Common myeloid progenitor, CD34-positive (primary cell): ENCODE results near the gene PALMD.

Experiments
- CTCF ChIA-PET: fragments of 350-600 bp; sonication (Branson Sonifier 250); formaldehyde crosslinking; loops from one replicate; lab custom pipeline; 2021; ENCODE audit warnings: antibody characterized with exemption; lab: Charles Lee
- POLR2A ChIA-PET: fragments of 350-600 bp; sonication (Branson Sonifier 250); formaldehyde crosslinking; loops from one replicate; lab custom pipeline; 2021; ENCODE audit warnings: antibody characterized with exemption; lab: Charles Lee
- DNase-seq, 3 donors: peaks; one replicate each; pipeline versions ENCODE4 v3.0.0 to v3.0.0-alpha.2; 2013
- H3K27ac ChIP-seq, 2 experiments: 1 replicate in 1 of 2; 2 replicates in 1 of 2; pipeline ENCODE4 v1.7.0; 2013; ENCODE audit warnings: inconsistent platforms in 2 of 2, low read length in 2 of 2, mild to moderate bottlenecking in 2 of 2, low read depth in 1 of 2, moderate library complexity in 1 of 2; ENCODE audit not compliant: severe bottlenecking in 2 of 2, insufficient read depth in 1 of 2, poor library complexity in 1 of 2
- H3K27me3 ChIP-seq, 5 experiments: replicated peaks in 2 of 5; 1 replicate in 3 of 5; 2 replicates in 2 of 5; pipeline versions ENCODE4 v1.6.1 to v1.7.0; 2013; ENCODE audit warnings: low read length in 4 of 5, mild to moderate bottlenecking in 2 of 5, moderate library complexity in 2 of 5, inconsistent platforms in 1 of 5; ENCODE audit not compliant: insufficient read depth in 5 of 5, control insufficient read depth in 4 of 5
- H3K36me3 ChIP-seq, 4 experiments: 1 replicate in 2 of 4; 2 replicates in 2 of 4; pipeline versions ENCODE4 v1.6.1 to v1.7.0; 2013; ENCODE audit warnings: low read length in 3 of 4, control low read depth in 1 of 4, mild to moderate bottlenecking in 1 of 4; ENCODE audit not compliant: control insufficient read depth in 4 of 4, insufficient read depth in 4 of 4
- H3K4me1 ChIP-seq, 4 experiments: 1 replicate in 3 of 4; 2 replicates in 1 of 4; pipeline versions ENCODE4 v1.6.1 to v1.7.1; 2013; ENCODE audit warnings: low read length in 3 of 4, mild to moderate bottlenecking in 3 of 4, control low read depth in 1 of 4, inconsistent platforms in 1 of 4, moderate library complexity in 1 of 4; ENCODE audit not compliant: control insufficient read depth in 4 of 4, insufficient read depth in 4 of 4; ENCODE audit errors: control extremely low read depth in 1 of 4
- H3K4me3 ChIP-seq, 7 experiments: 1 replicate in 4 of 7; 2 replicates in 3 of 7; pipeline versions ENCODE4 v1.5.1 to v1.7.0; 2013; ENCODE audit warnings: mild to moderate bottlenecking in 7 of 7, low read length in 6 of 7, moderate library complexity in 6 of 7, inconsistent platforms in 2 of 7, low read depth in 2 of 7, control low read depth in 1 of 7; ENCODE audit not compliant: insufficient read depth in 4 of 7, control insufficient read depth in 1 of 7; ENCODE audit errors: extremely low read depth in 1 of 7
- H3K9me3 ChIP-seq, 5 experiments: 1 replicate in 4 of 5; 2 replicates in 1 of 5; pipeline versions ENCODE4 v1.6.1 to v1.7.1; 2013; ENCODE audit warnings: low read length in 4 of 5, mild to moderate bottlenecking in 2 of 5, inconsistent platforms in 1 of 5, low read depth in 1 of 5, moderate library complexity in 1 of 5; ENCODE audit not compliant: control insufficient read depth in 4 of 5, insufficient read depth in 2 of 5; ENCODE audit errors: control extremely low read depth in 1 of 5
- WGBS: methylation state at CpG from one replicate; pipeline ENCODE4 v1.1.5; 2013; ENCODE audit not compliant: insufficient coverage; 5-methylcytosine and 5-hydroxymethylcytosine counted together

Gene PALMD

DNA sequence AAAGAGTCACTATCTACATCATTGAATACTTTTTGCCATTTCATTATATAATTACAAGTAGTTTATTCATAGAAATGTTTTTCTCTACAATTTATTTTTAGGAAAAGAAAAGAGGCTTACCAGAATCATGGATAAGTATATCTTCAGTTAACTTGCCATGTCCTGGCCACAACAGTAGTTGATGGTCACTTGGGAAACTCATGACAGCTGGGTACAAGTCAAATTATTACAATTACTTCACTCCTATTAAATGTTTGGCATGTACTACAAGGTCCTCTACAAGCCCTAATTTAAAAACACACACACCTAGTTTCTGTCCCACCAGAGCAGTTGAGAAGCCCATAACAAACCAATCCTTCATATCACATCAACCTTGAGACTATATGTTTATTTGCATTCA lies 29.4 kb downstream of the PALMD start:
- Histone ChIP-seq H3K9me3 (no peaks in the 10 kb centered on the region), H3K27me3 (peaks cover 0 to 3% (median 0%) of the 10 kb centered on the region in 5 experiments), H3K4me1 (no peaks in the 10 kb centered on the region), H3K4me3 (no peak overlapping the region), H3K27ac (no peak overlapping the region), H3K36me3 (no peaks in the 10 kb centered on the region)
- ChIA-PET CTCF (interaction anchor here (2.8 kb wide), 1 partner anchor 10 kb away, joined by 7 read pairs; no protein-coding TSS in a partner anchor), POLR2A (no interaction called here)
- no peak for DNase-seq

DNA sequence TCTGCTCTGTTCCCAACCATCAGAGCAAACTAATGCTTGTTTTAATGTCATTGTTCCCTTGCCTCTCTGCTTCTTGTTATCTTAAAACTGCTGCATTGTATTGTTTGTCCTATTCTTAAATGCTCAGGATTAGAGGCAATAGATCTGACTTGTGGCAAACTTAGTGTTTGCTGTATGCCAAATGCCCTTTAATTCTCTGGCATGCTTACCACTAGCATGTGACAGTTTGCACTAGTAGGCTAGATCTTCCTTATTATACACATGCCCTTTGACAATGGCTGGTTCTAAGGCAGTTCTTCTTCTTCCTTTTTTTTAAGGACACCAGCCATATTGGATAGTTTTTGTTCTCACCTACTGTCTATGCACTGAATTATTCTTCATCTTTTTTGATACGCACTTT lies 30.1 kb downstream of the PALMD start:
- no peak overlapping the region for H3K27ac ChIP-seq
- no CpG with 5 or more reads among the region's 1 CpG for WGBS
- no peaks in the 10 kb centered on the region for H3K36me3 ChIP-seq
- ChIA-PET CTCF (interaction anchor here (2.8 kb wide), 1 partner anchor 9 kb away, joined by 7 read pairs; no protein-coding TSS in a partner anchor), POLR2A (no interaction called here)
- DNase-seq = no peak
- no peak overlapping the region for H3K4me3 ChIP-seq
- H3K27me3 ChIP-seq = peaks cover 0 to 3% (median 0%) of the 10 kb centered on the region in 5 experiments
- no peaks in the 10 kb centered on the region for H3K9me3 ChIP-seq
- H3K4me1 ChIP-seq = no peaks in the 10 kb centered on the region

- Histone ChIP-seq H3K9me3 (no peaks in the 10 kb centered on the region), H3K36me3 (no peaks in the 10 kb centered on the region), H3K27me3 (peaks cover 0 to 3% (median 0%) of the 10 kb centered on the region in 5 experiments), H3K27ac (no peak overlapping the region), H3K4me1 (no peaks in the 10 kb centered on the region), H3K4me3 (no peak overlapping the region)
- DNase-seq = no peak
- CTCF ChIA-PET = no interaction called here
- POLR2A ChIA-PET = no interaction called here
These were observed 31.0 kb downstream of the PALMD start for GRCh38 chr1:99676876-99677275.

- Histone ChIP-seq H3K27ac (no peak overlapping the region), H3K27me3 (peaks cover 0 to under 1% (median 0%) of the 10 kb centered on the region in 5 experiments), H3K4me1 (no peaks in the 10 kb centered on the region), H3K9me3 (no peaks in the 10 kb centered on the region), H3K4me3 (no peak overlapping the region), H3K36me3 (no peaks in the 10 kb centered on the region)
- WGBS = no CpG with 5 or more reads among the region's 2 CpGs
- ChIA-PET CTCF (no interaction called here), POLR2A (no interaction called here)
- no peak for DNase-seq
These were observed 31.5 kb downstream of the PALMD start for GRCh38 chr1:99677416-99677815.

DNA sequence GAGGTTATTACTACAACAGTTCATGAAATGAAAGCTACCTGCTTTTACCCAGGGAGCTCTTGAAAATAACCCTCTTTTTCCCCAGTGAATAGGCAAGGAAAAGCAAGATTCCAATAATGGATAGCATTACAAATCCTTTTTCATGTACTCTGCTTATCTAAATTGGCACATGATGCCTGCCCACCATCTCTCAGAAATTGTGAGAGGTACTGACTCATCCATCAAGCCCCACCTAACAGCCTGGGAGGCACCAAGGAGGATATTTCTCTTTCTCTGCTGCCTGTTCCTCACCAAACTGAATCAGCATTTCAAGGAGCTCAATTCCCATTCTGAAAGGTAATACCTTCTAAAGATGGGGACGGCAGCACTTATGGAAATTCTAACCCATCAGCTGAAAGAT lies 34.4 kb downstream of the PALMD start:
- Histone ChIP-seq H3K27ac (no peak overlapping the region), H3K36me3 (no peaks in the 10 kb centered on the region), H3K9me3 (no peaks in the 10 kb centered on the region), H3K4me3 (no peak overlapping the region), H3K4me1 (no peaks in the 10 kb centered on the region), H3K27me3 (no peaks in the 10 kb centered on the region)
- POLR2A ChIA-PET = no interaction called here
- no peak for DNase-seq
- WGBS = no CpG with 5 or more reads among the region's 1 CpG
- CTCF ChIA-PET = interaction anchor here (1.0 to 1.2 kb wide), 2 partner anchors 9 to 32 kb away, joined by 3 to 4 read pairs; no protein-coding TSS in a partner anchor

- ChIA-PET CTCF (interaction anchor here (1.6 kb wide), 1 partner anchor 10 kb away, joined by 5 read pairs; no protein-coding TSS in a partner anchor), POLR2A (no interaction called here)
- no peak for DNase-seq
- H3K4me3 ChIP-seq = no peak overlapping the region
- H3K36me3 ChIP-seq = no peaks in the 10 kb centered on the region
- 95% methylated on average over 3 of the region's 3 CpGs for WGBS
- no peaks in the 10 kb centered on the region for H3K4me1 ChIP-seq
- no peaks in the 10 kb centered on the region for H3K27me3 ChIP-seq
- no peaks in the 10 kb centered on the region for H3K9me3 ChIP-seq
- no peak overlapping the region for H3K27ac ChIP-seq
These were observed 35.7 kb downstream of the PALMD start for GRCh38 chr1:99681583-99681982.

DNA sequence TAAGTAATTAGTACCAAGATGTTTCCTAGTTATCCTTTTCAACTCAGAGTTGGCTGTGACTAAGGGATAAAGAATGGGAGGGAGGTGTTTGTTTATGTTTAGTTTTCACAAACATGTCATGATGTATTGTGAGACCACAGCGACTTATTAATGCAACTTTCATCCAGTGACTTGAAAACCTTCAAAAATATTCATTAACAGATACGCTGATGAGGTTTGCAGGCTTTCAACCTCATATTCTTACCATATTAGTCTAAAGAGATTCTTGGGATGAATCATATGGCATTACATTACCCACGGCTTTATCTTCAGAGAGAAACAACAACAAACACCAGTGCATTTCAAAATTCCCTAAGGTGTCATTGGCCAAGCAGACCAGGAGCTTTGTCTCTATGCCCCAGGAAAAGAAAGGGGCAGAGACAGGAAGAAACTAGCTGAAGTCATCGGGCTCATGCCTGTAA lies 36.4 kb downstream of the PALMD start:
- Histone ChIP-seq H3K36me3 (no peaks in the 10 kb centered on the region), H3K4me1 (no peaks in the 10 kb centered on the region), H3K9me3 (no peaks in the 10 kb centered on the region), H3K27ac (no peak overlapping the region), H3K27me3 (no peaks in the 10 kb centered on the region), H3K4me3 (no peak overlapping the region)
- WGBS = 100% methylated on average over 1 of the region's 4 CpGs
- CTCF ChIA-PET = interaction anchor here (1.6 kb wide), 1 partner anchor 10 kb away, joined by 5 read pairs; no protein-coding TSS in a partner anchor
- POLR2A ChIA-PET = no interaction called here
- DNase-seq = no peak
